GM12874 (cell line): Measurements from ENCODE around the gene PCSK5.

ENCODE experiments used
- CTCF ChIP-seq: IDR thresholded peaks from 2 replicates; pipeline ENCODE4 v1.5.1; 2011; ENCODE audit warnings: low read depth, mild to moderate bottlenecking, control low read depth, low read length, moderate library complexity; ENCODE audit not compliant: insufficient read depth

PCSK5 gene

GRCh38 chr9:76296561-76297310 is 406.3 kb downstream of the PCSK5 start:
- TF ChIP-seq CTCF: no peak

- no peak for TF ChIP-seq CTCF
These were observed 407.3 kb downstream of the PCSK5 start for GRCh38 chr9:76297721-76298239.

- TF ChIP-seq CTCF: no peak
These were observed 408.2 kb downstream of the PCSK5 start for GRCh38 chr9:76298521-76299144.

- TF ChIP-seq CTCF: no peak
These were observed 412.1 kb downstream of the PCSK5 start for GRCh38 chr9:76302543-76302942.

GRCh38 chr9:76302947-76303550 is 412.6 kb downstream of the PCSK5 start:
- TF ChIP-seq CTCF: peak; percentile 35; the same call in 1 of the 2 replicates

GRCh38 chr9:76310577-76310976 is 420.1 kb downstream of the PCSK5 start:
- no peak for TF ChIP-seq CTCF

GRCh38 chr9:76310991-76311390 is 420.5 kb downstream of the PCSK5 start:
- no peak for TF ChIP-seq CTCF
